GM06990 (cell line): ENCODE results near the gene EYS.
"Not testable (repeated sequence)": the region's sequence is repeated elsewhere in the genome, so short reads cannot be mapped to it uniquely, and the experiment has no call there.

Source experiments
- DNase-seq: peaks from one replicate; pipeline ENCODE4 v3.0.0-alpha.2; 2011; ENCODE audit not compliant: insufficient read length; ENCODE audit errors: extremely low read depth
- H3K27me3 ChIP-seq: replicated peaks from 2 replicates; pipeline ENCODE4 v1.6.0; 2011; ENCODE audit warnings: low read length; ENCODE audit not compliant: control insufficient read depth, insufficient read depth
- H3K36me3 ChIP-seq: 2 replicates; pipeline ENCODE4 v1.5.1; 2011; ENCODE audit warnings: low read length; ENCODE audit not compliant: control insufficient read depth, insufficient read depth
- H3K4me3 ChIP-seq: replicated peaks from 2 replicates; pipeline ENCODE4 v1.5.1; 2011; ENCODE audit warnings: low read depth, mild to moderate bottlenecking, control low read depth, low read length
- TF ChIP-seq, protein P1 (sequence below): IDR thresholded peaks from 2 replicates; pipeline ENCODE4 v1.5.1; 2011; ENCODE audit warnings: low read length, control low read depth, mild to moderate bottlenecking, inconsistent platforms; ENCODE audit not compliant: insufficient read depth, poor library complexity, severe bottlenecking

The EYS gene

DNA sequence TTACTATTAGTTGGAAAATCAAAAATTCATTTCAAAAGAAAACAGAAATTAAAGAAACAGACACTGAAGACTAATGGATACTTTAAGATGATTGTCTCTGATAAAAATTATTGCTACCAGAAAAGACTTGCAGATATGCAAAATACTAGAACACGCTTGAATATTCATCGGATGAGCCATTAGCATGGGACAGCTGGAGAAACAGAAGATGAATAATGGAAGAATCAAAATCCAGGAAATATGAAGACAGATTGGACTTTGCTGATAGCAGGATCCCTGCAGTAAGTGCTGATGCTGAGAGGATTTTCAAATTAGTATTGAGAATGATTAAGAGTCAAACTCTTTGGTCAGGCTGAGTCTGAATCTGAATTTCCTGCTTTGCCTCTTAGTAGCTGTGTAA lies 169.4 kb downstream of the EYS start:
- Histone ChIP-seq H3K27me3 (no peaks in the 10 kb centered on the region), H3K36me3 (no peaks in the 10 kb centered on the region), H3K4me3 (no peak overlapping the region)
- TF ChIP-seq, protein P1, sequence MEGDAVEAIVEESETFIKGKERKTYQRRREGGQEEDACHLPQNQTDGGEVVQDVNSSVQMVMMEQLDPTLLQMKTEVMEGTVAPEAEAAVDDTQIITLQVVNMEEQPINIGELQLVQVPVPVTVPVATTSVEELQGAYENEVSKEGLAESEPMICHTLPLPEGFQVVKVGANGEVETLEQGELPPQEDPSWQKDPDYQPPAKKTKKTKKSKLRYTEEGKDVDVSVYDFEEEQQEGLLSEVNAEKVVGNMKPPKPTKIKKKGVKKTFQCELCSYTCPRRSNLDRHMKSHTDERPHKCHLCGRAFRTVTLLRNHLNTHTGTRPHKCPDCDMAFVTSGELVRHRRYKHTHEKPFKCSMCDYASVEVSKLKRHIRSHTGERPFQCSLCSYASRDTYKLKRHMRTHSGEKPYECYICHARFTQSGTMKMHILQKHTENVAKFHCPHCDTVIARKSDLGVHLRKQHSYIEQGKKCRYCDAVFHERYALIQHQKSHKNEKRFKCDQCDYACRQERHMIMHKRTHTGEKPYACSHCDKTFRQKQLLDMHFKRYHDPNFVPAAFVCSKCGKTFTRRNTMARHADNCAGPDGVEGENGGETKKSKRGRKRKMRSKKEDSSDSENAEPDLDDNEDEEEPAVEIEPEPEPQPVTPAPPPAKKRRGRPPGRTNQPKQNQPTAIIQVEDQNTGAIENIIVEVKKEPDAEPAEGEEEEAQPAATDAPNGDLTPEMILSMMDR: no peak
- no peak for DNase-seq

DNA sequence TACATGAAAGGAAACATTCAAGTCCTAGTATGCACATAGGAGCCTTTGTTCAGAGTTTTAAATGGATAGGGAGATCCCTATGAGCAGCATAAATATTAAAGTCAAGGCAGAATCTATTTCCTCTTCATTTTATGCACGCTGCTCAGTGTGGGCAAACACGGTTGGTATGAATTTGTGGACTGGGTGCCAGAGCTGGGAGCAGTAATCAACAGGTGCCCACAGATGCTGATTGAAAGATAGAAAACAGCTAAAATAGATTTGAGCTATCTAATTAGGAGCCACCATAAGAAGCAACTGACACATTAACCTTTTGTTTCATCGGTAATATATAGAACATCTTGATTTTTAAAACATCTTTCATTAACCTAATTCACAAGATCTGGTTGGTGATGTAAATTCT lies 175.5 kb downstream of the EYS start:
- H3K36me3 ChIP-seq: no peaks in the 10 kb centered on the region
- H3K27me3 ChIP-seq: no peaks in the 10 kb centered on the region
- TF ChIP-seq, protein P1: no peak
- no peak overlapping the region for H3K4me3 ChIP-seq
- DNase-seq: no peak

DNA sequence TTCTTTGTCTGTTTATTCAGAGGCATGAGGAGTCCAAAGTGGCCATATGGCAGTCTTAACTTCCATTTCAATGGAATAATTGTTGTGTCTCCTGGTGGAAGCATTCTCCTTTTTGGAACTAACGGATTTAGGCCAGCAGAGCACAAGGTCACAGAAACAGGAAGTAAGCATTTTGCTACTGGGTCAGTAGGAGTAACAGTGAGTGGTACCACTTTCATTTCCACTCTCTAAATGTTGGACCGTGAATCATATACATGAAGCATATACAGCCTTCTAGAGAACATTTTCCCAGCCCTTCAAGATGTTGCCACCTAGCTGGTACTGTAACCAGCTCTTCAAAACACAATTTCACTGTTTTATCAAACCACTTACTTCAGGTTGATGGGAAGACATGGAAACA lies 182.8 kb downstream of the EYS start:
- Histone ChIP-seq H3K27me3 (no peaks in the 10 kb centered on the region), H3K36me3 (no peaks in the 10 kb centered on the region), H3K4me3 (no peak overlapping the region)
- no peak for DNase-seq
- TF ChIP-seq, protein P1: no peak

DNA sequence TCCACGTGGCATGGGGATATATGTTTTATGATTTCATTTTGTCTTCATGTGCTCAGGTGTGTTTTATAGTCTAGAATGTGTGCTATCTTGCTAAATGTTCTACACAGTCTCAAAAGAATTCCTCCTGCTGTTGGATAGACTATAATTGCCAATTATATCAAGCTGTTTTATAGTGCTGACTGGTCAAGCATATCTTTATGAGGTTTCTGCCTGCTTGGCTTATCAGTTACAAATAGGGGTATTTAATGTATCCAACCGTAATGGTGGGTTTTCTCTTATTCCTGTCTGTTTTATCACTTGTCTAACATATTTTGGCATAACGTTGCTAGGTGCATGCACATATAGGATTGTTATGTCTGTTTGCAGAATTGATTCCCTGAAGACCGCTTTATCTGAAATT lies 201.3 kb downstream of the EYS start:
- no peak for DNase-seq
- Histone ChIP-seq H3K27me3 (no peaks in the 10 kb centered on the region), H3K4me3 (no peak overlapping the region), H3K36me3 (no peaks in the 10 kb centered on the region)
- TF ChIP-seq, protein P1: no peak

DNA sequence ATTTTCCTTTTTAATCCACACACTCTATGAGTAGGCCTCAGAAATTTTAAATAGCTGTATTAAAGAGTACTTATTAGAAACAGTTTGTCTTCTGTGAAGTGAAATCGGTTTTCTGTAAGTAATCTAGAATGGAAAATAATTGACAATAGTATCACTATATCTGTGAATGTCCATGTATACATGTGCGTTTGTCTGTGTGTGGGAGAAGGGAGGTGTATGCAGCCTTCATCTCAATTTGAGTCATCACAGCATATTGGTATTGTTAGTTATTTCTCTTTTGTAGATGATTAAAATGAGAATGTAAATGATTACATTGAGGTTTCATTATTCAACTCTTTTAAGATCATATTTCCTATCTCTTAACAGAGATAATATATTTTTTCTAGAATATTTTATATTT lies 206.0 kb downstream of the EYS start:
- no peak for DNase-seq
- H3K36me3 ChIP-seq: no peaks in the 10 kb centered on the region

DNA sequence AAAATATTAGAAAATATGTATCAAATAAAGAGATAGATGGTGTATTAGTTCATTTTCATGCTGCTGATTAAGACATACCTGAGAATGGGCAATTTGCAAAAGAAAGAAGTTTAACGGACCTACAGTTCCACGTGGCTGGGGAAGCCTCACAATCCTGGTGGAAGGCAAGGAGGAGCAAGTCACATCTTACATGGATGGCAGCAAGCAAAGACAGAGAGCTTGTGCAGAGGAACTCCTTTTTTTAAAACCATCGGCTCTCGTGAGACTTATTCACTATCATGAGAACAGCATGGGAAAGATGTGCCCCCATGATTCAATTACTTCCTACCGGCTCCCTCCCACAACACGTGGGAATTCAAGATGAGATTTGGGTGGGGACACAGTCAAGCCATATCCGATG lies 223.4 kb downstream of the EYS start:
- not testable (repeated sequence) for H3K27me3 ChIP-seq, H3K4me3 ChIP-seq, DNase-seq, H3K36me3 ChIP-seq

More for the DNA sequence above, 206.0 kb downstream of the EYS start:
- H3K4me3 ChIP-seq: no peak overlapping the region
- H3K27me3 ChIP-seq: no peaks in the 10 kb centered on the region
- TF ChIP-seq, protein P1: no peak
